ENCODE results near the gene ETV3.
"Not testable (repeated sequence)": the region's sequence is repeated elsewhere in the genome, so short reads cannot be mapped to it uniquely, and the experiment has no call there.

The ETV3 gene

GRCh38 chr1:157177733-157178394, 39.7 kb upstream of the ETV3 start:
- no peak for DNase-seq (ENCODE audit: low read depth)
- H3K4me3 ChIP-seq (ENCODE audit: low read depth, low read length) = no peak overlapping the region
- TF ChIP-seq CTCF (IDR thresholded peaks at IDR 0.05; ENCODE audit: low read depth, low read length, missing control alignments) = no peak
- in situ Hi-C loops (cut with HindIII; ENCODE audit: low sequenced_read_pairs) = no loop called here

- no peak for DNase-seq (ENCODE audit: low read depth)
- H3K4me3 ChIP-seq (ENCODE audit: low read depth, low read length) = no peak overlapping the region
- in situ Hi-C loops (cut with HindIII; ENCODE audit: low sequenced_read_pairs) = no loop called here
- no peak for TF ChIP-seq CTCF (IDR thresholded peaks at IDR 0.05; ENCODE audit: low read depth, low read length, missing control alignments)
Measured at GRCh38 chr1:157176591-157177121, 38.5 kb upstream of the ETV3 start.

GRCh38 chr1:157176016-157176415, 37.8 kb upstream of the ETV3 start:
- in situ Hi-C loops (cut with HindIII; ENCODE audit: low sequenced_read_pairs) = no loop called here
- no peak for TF ChIP-seq CTCF (IDR thresholded peaks at IDR 0.05; ENCODE audit: low read depth, low read length, missing control alignments)
- DNase-seq (ENCODE audit: low read depth) = no peak
- H3K4me3 ChIP-seq (ENCODE audit: low read depth, low read length) = no peak overlapping the region

GRCh38 chr1:157173900-157174410, 35.8 kb upstream of the ETV3 start:
- in situ Hi-C loops (cut with HindIII; ENCODE audit: low sequenced_read_pairs) = no loop called here
- no peak for DNase-seq (ENCODE audit: low read depth)
- no peak overlapping the region for H3K4me3 ChIP-seq (ENCODE audit: low read depth, low read length)
- no peak for TF ChIP-seq CTCF (IDR thresholded peaks at IDR 0.05; ENCODE audit: low read depth, low read length, missing control alignments)

GRCh38 chr1:157173241-157173640, 35.0 kb upstream of the ETV3 start:
- DNase-seq (ENCODE audit: low read depth); in situ Hi-C loops (cut with HindIII; ENCODE audit: low sequenced_read_pairs); H3K4me3 ChIP-seq (ENCODE audit: low read depth, low read length): not testable (repeated sequence)

GRCh38 chr1:157172591-157172990, 34.4 kb upstream of the ETV3 start:
- in situ Hi-C loops (cut with HindIII; ENCODE audit: low sequenced_read_pairs); DNase-seq (ENCODE audit: low read depth); H3K4me3 ChIP-seq (ENCODE audit: low read depth, low read length): not testable (repeated sequence)

GRCh38 chr1:157171903-157172503, 33.8 kb upstream of the ETV3 start:
- DNase-seq (ENCODE audit: low read depth); H3K4me3 ChIP-seq (ENCODE audit: low read depth, low read length); in situ Hi-C loops (cut with HindIII; ENCODE audit: low sequenced_read_pairs): not testable (repeated sequence)
- TF ChIP-seq CTCF (IDR thresholded peaks at IDR 0.05; ENCODE audit: low read depth, low read length, missing control alignments) = peak; percentile 9

Data from astrocyte of the cerebellum (primary cell).